Measurements from ENCODE around the gene EFS.

DNA sequence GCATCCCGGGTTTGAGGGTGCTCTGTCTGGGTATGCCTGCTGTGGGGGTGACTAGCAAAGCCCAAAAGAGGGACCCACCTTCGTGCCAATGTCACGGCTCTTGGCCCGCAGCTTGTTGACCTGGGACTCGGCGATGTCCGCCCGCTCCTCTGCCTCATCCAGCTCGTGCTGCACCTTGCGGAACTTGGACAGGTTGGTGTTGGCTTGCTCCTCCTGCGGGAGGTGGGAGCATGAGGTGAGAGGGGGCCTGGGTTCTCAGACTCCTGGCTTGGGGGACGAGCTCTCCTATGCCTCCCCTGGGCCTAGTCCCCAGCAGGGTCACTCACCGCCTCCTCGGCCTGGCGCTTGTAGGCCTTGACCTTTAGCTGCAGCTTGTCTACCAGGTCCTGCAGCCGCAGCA lies 48.7 kb upstream of the EFS start:
- TF ChIP-seq, protein P1, sequence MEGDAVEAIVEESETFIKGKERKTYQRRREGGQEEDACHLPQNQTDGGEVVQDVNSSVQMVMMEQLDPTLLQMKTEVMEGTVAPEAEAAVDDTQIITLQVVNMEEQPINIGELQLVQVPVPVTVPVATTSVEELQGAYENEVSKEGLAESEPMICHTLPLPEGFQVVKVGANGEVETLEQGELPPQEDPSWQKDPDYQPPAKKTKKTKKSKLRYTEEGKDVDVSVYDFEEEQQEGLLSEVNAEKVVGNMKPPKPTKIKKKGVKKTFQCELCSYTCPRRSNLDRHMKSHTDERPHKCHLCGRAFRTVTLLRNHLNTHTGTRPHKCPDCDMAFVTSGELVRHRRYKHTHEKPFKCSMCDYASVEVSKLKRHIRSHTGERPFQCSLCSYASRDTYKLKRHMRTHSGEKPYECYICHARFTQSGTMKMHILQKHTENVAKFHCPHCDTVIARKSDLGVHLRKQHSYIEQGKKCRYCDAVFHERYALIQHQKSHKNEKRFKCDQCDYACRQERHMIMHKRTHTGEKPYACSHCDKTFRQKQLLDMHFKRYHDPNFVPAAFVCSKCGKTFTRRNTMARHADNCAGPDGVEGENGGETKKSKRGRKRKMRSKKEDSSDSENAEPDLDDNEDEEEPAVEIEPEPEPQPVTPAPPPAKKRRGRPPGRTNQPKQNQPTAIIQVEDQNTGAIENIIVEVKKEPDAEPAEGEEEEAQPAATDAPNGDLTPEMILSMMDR (conservative IDR thresholded peaks at IDR 0.05) = no peak
- TF ChIP-seq ZFX (IDR thresholded peaks at IDR 0.05) = no peak

Measured in C4-2B (cell line).